ENCODE data around the gene SSBP2. TPM values are rescaled to one million over a fixed set of nuclear protein-coding genes. Genes with fewer than 3 reads are reported as not detected.

Gene SSBP2
- total and polyA plus RNA-seq, 2 of the 8 experiments (the other 6 are each of a cell fraction or from before 2014, with no cell fraction given): 21.5 to 36.2 TPM

DNA sequence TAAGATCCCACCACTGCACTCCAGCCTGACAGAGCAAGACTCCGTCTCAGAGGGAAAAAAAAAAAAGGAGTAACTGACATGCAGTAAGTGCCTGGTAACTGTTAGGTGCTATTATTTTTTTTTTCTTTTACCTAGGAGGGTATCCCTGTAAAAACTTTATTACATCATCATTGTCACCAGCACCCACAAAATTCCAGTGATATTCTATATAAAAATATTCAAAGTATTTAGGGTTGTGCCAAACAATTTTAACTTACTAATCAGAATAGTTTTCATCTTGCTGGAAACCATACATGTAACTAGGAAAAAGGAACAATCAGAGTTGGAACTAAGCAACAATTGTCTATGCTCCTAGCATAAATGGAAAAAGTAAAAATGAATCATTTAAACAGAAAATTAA lies 112.4 kb downstream of the SSBP2 start:
- H3K27me3 ChIP-seq (replicated peaks in 1 of 4; ENCODE audit: control insufficient read depth in 3 of 4, extremely low read depth in 1 of 4, insufficient read depth in 3 of 4, low read length in 3 of 4): no peaks in the 10 kb centered on the region
- no peaks in the 10 kb centered on the region for H3K4me1 ChIP-seq (replicated peaks in 1 of 4; ENCODE audit: control insufficient read depth in 3 of 4, insufficient read depth in 4 of 4, low read length in 3 of 4)
- no peaks in the 10 kb centered on the region for H3K9me3 ChIP-seq (ENCODE audit: insufficient read depth in 2 of 2, low read depth in 1 of 2, low read length in 1 of 2)
- H3K36me3 ChIP-seq (ENCODE audit: control insufficient read depth in 2 of 4, insufficient read depth in 4 of 4, low read length in 3 of 4): no peaks in the 10 kb centered on the region; a peak in 3 of 8 replicates
- no peak overlapping the region for H2BK5ac ChIP-seq (ENCODE audit: low read depth, low read length)
- no peak overlapping the region for H2BK12ac ChIP-seq (ENCODE audit: low read depth, low read length)
- ChIA-PET CTCF (ENCODE audit: partially characterized antibody) (interaction anchor here (0.6 kb wide), 1 partner anchor 535 kb away, joined by 3 read pairs; no protein-coding TSS in a partner anchor), POLR2A (ENCODE audit: partially characterized antibody) (no interaction called here)
- H3K9ac ChIP-seq (replicated peaks in 1 of 4; ENCODE audit: extremely low read depth in 1 of 4, low read depth in 3 of 4, low read length in 3 of 4): no peak overlapping the region
- no peak overlapping the region for H4K91ac ChIP-seq (replicated peaks; ENCODE audit: insufficient read length, low read length)
- H2BK20ac ChIP-seq (ENCODE audit: low read length): no peak overlapping the region
- H3K23ac ChIP-seq (ENCODE audit: insufficient read length): no peak overlapping the region
- H3K4me2 ChIP-seq (ENCODE audit: insufficient read depth in 1 of 2, low read depth in 2 of 2, low read length in 2 of 2): no peak overlapping the region
- H3K23me2 ChIP-seq (ENCODE audit: low read depth, low read length): no peaks in the 10 kb centered on the region
- no peak overlapping the region for H3K4ac ChIP-seq (replicated peaks; ENCODE audit: insufficient read length, low read depth, low read length)
- no peak overlapping the region for H3K14ac ChIP-seq (ENCODE audit: insufficient read length)
- no peak overlapping the region for H2AK5ac ChIP-seq (ENCODE audit: low read depth, low read length)
- 70% methylated on average over 1 of the region's 1 CpG; no CpG with 5 or more reads in 1 of the 2 experiments for WGBS, 2 experiments (ENCODE audit: extremely low coverage in 1 of 2, insufficient coverage in 1 of 2, insufficient read length in 1 of 2, insufficient replicate concordance in 2 of 2, low coverage in 1 of 2, low lambda C conversion rate in 2 of 2, missing lambda C conversion rate in 1 of 2)
- H3K4me3 ChIP-seq (ENCODE audit: extremely low read depth in 1 of 4, insufficient read depth in 2 of 4, low read depth in 3 of 4, low read length in 4 of 4): no peak overlapping the region
- no peak overlapping the region for H2BK120ac ChIP-seq (replicated peaks; ENCODE audit: low read depth, low read length)
- no peak overlapping the region for H3K18ac ChIP-seq (ENCODE audit: extremely low read depth, low read length)
- H4K5ac ChIP-seq (ENCODE audit: insufficient read length, low read depth, low read length): no peak overlapping the region
- H2AFZ ChIP-seq (ENCODE audit: low read length): no peak overlapping the region
- H3K79me1 ChIP-seq (ENCODE audit: low read depth, low read length): no peaks in the 10 kb centered on the region
- no peak overlapping the region for H3K56ac ChIP-seq (replicated peaks; ENCODE audit: insufficient read length, low read depth, low read length)
- H3K27ac ChIP-seq (ENCODE audit: low read depth, low read length): no peak overlapping the region
- FAIRE-seq (no peak), DNase-seq (ENCODE audit: low read depth in 1 of 2, low spot score in 2 of 2) (no peak)
- TF ChIP-seq NRF1 (IDR thresholded peaks at IDR 0.05; ENCODE audit: low read depth, low read length) (no peak), CTBP2 (IDR thresholded peaks at IDR 0.05; ENCODE audit: borderline replicate concordance, insufficient read depth, insufficient read length, low read length) (no peak), TBP (IDR thresholded peaks at IDR 0.05; ENCODE audit: low read depth, low read length) (no peak), GTF2F1 (IDR thresholded peaks at IDR 0.05; ENCODE audit: borderline replicate concordance, low read depth, low read length) (no peak)
- no peak overlapping the region for H2BK15ac ChIP-seq (ENCODE audit: low read length)
- H3K79me2 ChIP-seq (ENCODE audit: control insufficient read depth in 1 of 2, insufficient read depth in 2 of 2, low read length in 2 of 2): no peaks in the 10 kb centered on the region
- no peak overlapping the region for H4K8ac ChIP-seq (ENCODE audit: extremely low read depth, insufficient read depth, low read length)
- no peaks in the 10 kb centered on the region for H4K20me1 ChIP-seq (replicated peaks in 1 of 2; ENCODE audit: control insufficient read depth in 1 of 2, insufficient read depth in 2 of 2, low read length in 2 of 2)
